Gastroesophageal sphincter (tissue), 4 donors: ENCODE measurements around the gene MAML3. TPM values are rescaled to one million over a fixed set of nuclear protein-coding genes. Genes with fewer than 3 reads are reported as not detected.
"Not testable (repeated sequence)": the region's sequence is repeated elsewhere in the genome, so short reads cannot be mapped to it uniquely, and the experiment has no call there.

ENCODE experiments used
- ATAC-seq: fragments of 150-250 bp; one replicate; pipeline ENCODE4 v1.9.1; 2016; ENCODE audit warnings: mild to moderate bottlenecking, moderate library complexity
- H3K27ac ChIP-seq, 4 donors: fragments of 200-600 bp; sonication (generic) in 3 of 4; 1 replicate in 3 of 4; 2 replicates in 1 of 4; pipeline ENCODE4 v1.5.1; 2016 to 2019
- H3K27me3 ChIP-seq: fragments of 200-600 bp; sonication (generic); one replicate; pipeline ENCODE4 v1.5.1; 2019
- H3K36me3 ChIP-seq, 2 donors: fragments of 200-600 bp; sonication (generic); one replicate each; pipeline ENCODE4 v1.5.1; 2019; ENCODE audit warnings: control low read depth in 1 of 2
- H3K4me1 ChIP-seq, 3 donors: fragments of 200-600 bp; sonication (generic); 1 replicate in 2 of 3; 2 replicates in 1 of 3; pipeline ENCODE4 v1.5.1; 2016 to 2019; ENCODE audit warnings: control low read depth in 2 of 3
- H3K4me3 ChIP-seq, 2 donors: fragments of 200-600 bp; sonication (generic); one replicate each; pipeline ENCODE4 v1.5.1; 2019; ENCODE audit warnings: mild to moderate bottlenecking in 1 of 2, moderate library complexity in 1 of 2
- H3K9me3 ChIP-seq, 3 donors: fragments of 200-600 bp; sonication (generic); one replicate each; pipeline ENCODE4 v1.5.1; 2017 to 2019; ENCODE audit warnings: control low read depth in 2 of 3
- EP300 ChIP-seq: sonication (generic); formaldehyde crosslinking; IDR thresholded peaks from one replicate; pipeline ENCODE4 v1.6.1; 2017; ENCODE audit warnings: antibody characterized with exemption, mild to moderate bottlenecking
- POLR2A ChIP-seq, 2 donors: fragments of 450-650 bp; IDR thresholded peaks; one replicate each; pipeline ENCODE4 v1.6.1; 2017; ENCODE audit warnings: antibody characterized with exemption in 2 of 2, mild to moderate bottlenecking in 2 of 2, moderate library complexity in 1 of 2
- POLR2AphosphoS5 ChIP-seq: sonication (generic); formaldehyde crosslinking; IDR thresholded peaks from one replicate; pipeline ENCODE4 v1.6.1; 2017; ENCODE audit warnings: antibody characterized with exemption
- WGBS, 2 donors: methylation state at CpG; one replicate each; pipeline ENCODE4 v1.1.5; 2018; ENCODE audit warnings: low coverage in 1 of 2; 5-methylcytosine and 5-hydroxymethylcytosine counted together
- total RNA-seq, 4 donors: library from RNA; depleted of rRNA; stranded (reverse); fragments of >200 nt; gene quantifications; one replicate each; pipeline ENCODE4 v1.1.0, GENCODE V29; 2016
- TF ChIP-seq, protein P1 (sequence below), 4 experiments: fragments of 200-600 bp in 2 of 4; fragments of 450-650 bp in 2 of 4; sonication (generic) in 1 of 4; IDR thresholded peaks; one replicate each; pipeline ENCODE4 v1.5.1; 2017 to 2019; ENCODE audit warnings: antibody characterized with exemption in 4 of 4, mild to moderate bottlenecking in 2 of 4, moderate library complexity in 2 of 4

Gene MAML3
- total RNA-seq, 4 donors from 2014 or later = 5.3 to 10.6 (median 9.3) TPM

DNA sequence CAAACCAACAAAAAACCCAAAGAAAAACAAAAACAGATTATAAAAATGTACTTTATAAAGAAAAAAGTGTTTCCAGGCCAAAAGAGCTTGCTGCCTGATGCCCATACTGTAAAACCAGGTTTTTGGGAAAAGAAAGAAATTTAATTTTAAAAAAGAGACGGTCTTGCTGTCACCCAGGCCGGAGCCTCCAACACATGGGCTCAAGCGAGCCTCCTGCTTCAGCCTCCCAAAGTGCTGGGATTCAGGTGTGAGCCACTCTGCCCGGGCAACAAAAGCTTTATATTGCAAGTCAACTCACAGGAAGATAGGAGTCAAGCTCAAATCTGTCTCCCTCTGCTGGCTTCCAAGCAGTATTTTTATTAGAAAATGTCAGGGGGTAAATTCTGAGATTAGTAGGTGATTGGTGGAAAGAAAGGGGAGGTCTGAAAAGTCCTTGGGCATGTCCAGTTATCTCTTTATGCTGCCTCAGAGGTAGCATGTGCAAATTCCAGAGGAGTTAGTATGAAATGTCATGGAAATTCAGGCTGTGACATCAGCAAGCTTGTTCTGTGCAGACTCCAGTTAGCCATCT is 449.0 kb downstream of the MAML3 start:
- H3K4me3 ChIP-seq = no peak overlapping the region
- H3K27ac ChIP-seq = no peak overlapping the region
- no peaks in the 10 kb centered on the region for H3K9me3 ChIP-seq
- H3K4me1 ChIP-seq = peaks cover 0 to 3% (median 0%) of the 10 kb centered on the region in 3 donors
- H3K27me3 ChIP-seq = no peaks in the 10 kb centered on the region
- H3K36me3 ChIP-seq = peaks cover 0 to 23% of the 10 kb centered on the region in 2 donors
- no peak for TF ChIP-seq POLR2AphosphoS5
- no peak for TF ChIP-seq EP300
- TF ChIP-seq POLR2A (IDR thresholded peaks at IDR 0.05) = no peak
- TF ChIP-seq, protein P1, sequence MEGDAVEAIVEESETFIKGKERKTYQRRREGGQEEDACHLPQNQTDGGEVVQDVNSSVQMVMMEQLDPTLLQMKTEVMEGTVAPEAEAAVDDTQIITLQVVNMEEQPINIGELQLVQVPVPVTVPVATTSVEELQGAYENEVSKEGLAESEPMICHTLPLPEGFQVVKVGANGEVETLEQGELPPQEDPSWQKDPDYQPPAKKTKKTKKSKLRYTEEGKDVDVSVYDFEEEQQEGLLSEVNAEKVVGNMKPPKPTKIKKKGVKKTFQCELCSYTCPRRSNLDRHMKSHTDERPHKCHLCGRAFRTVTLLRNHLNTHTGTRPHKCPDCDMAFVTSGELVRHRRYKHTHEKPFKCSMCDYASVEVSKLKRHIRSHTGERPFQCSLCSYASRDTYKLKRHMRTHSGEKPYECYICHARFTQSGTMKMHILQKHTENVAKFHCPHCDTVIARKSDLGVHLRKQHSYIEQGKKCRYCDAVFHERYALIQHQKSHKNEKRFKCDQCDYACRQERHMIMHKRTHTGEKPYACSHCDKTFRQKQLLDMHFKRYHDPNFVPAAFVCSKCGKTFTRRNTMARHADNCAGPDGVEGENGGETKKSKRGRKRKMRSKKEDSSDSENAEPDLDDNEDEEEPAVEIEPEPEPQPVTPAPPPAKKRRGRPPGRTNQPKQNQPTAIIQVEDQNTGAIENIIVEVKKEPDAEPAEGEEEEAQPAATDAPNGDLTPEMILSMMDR (IDR thresholded peaks at IDR 0.05) = no peak
- WGBS, 2 donors = 98% methylated on average over 4 of the region's 4 CpGs; no CpG with 5 or more reads in 1 of the 2 donors
- ATAC-seq = no peak

DNA sequence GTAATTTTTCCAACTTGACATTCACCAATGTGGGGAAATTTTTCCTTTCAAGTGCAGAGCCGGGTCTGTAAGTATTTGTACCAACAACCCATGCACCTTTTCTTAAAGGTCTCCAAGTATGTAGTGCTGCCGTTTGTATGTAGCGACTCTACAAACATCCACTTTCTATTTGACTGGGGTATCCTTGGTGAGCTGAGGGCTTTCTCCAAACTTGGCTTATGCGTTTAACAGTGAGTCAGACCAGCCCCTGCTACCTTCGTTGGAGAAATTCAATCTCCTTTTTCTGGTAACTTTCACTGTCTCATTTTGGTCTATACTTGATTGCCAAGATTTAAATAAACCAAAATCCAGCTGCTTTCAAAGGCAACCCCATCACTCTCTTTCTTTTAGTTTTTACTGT is 453.4 kb downstream of the MAML3 start:
- TF ChIP-seq EP300 = no peak
- TF ChIP-seq, protein P1 (IDR thresholded peaks at IDR 0.05) = no peak
- TF ChIP-seq POLR2A (IDR thresholded peaks at IDR 0.05) = no peak
- TF ChIP-seq POLR2AphosphoS5 = no peak
- 40% methylated on average over 3 to 5 of the region's 5 CpGs for WGBS, 2 donors
- Histone ChIP-seq H3K36me3 (peaks cover 0 to 42% of the 10 kb centered on the region in 2 donors), H3K4me3 (no peak overlapping the region), H3K27ac (no peak overlapping the region), H3K27me3 (no peaks in the 10 kb centered on the region), H3K9me3 (peaks cover 0 to 10% (median 0%) of the 10 kb centered on the region in 3 donors), H3K4me1 (no peaks in the 10 kb centered on the region)
- no peak for ATAC-seq

DNA sequence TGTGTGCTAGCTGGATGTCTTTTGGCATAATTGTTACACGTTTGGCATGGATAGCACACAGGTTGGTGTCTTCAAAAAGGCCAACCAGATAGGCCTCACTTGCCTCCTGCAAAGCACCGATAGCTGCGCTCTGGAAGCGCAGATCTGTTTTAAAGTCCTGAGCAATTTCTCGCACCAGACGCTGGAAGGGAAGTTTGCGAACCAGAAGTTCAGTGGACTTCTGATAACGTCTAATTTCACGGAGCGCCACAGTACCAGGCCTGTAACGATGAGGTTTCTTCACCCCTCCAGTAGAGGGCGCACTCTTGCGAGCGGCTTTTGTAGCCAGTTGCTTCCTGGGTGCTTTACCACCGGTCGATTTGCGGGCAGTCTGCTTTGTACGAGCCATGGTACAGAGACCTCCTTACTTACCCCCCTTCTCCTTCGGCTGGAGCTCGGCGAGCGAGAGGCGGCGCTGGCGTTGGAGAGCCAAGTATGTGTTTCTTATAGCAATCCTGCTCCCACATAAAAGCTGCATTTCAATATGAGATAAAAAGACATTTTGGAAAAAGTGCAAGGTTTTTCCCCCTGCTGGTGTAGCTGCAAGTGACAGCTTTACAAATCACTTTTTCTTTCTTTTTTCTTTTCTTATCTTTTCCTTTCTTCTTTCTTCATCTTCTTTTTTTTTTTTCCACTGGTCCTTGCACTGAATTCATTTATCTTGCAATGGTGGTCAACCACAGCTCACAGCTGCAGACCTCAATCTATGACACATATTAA is 455.6 kb downstream of the MAML3 start:
- H3K9me3 ChIP-seq, H3K4me3 ChIP-seq, ATAC-seq, H3K27ac ChIP-seq, H3K4me1 ChIP-seq, H3K27me3 ChIP-seq: not testable (repeated sequence)
- H3K36me3 ChIP-seq = peaks cover 0 to 27% of the 10 kb centered on the region in 2 donors
- WGBS, 2 donors = 79 to 92% methylated on average over 4 to 8 of the region's 25 CpGs

DNA sequence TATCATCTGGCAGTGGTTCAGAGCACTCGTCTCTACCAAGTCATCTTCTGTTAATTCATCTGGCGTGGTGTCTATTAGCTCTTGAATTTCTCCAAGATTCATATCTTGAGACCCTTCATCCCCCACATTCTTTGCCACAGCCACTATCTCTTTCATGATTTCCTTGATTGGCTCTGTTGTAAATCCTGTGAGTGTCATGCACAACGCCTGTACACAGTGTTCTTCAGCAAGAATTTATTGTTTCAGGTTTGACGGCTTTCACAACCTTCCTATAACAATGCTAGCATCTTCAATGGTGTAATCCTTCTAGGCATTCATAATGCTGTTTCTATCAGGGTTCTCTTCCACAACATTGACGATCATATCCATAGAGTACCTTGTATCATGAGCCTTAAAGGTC is 457.5 kb downstream of the MAML3 start:
- H3K9me3 ChIP-seq = peaks cover 0 to 10% (median 0%) of the 10 kb centered on the region in 3 donors
- H3K36me3 ChIP-seq = peaks cover 0 to 24% of the 10 kb centered on the region in 2 donors
- H3K27ac ChIP-seq = no peak overlapping the region
- TF ChIP-seq POLR2AphosphoS5 (no peak), EP300 (no peak), POLR2A (IDR thresholded peaks at IDR 0.05) (no peak)
- no peak overlapping the region for H3K4me3 ChIP-seq
- ATAC-seq = no peak
- H3K4me1 ChIP-seq = peaks cover 0 to 10% (median 0%) of the 10 kb centered on the region in 3 donors
- H3K27me3 ChIP-seq = no peaks in the 10 kb centered on the region
- WGBS, 2 donors = 86 to 95% methylated on average over 4 to 5 of the region's 5 CpGs

DNA sequence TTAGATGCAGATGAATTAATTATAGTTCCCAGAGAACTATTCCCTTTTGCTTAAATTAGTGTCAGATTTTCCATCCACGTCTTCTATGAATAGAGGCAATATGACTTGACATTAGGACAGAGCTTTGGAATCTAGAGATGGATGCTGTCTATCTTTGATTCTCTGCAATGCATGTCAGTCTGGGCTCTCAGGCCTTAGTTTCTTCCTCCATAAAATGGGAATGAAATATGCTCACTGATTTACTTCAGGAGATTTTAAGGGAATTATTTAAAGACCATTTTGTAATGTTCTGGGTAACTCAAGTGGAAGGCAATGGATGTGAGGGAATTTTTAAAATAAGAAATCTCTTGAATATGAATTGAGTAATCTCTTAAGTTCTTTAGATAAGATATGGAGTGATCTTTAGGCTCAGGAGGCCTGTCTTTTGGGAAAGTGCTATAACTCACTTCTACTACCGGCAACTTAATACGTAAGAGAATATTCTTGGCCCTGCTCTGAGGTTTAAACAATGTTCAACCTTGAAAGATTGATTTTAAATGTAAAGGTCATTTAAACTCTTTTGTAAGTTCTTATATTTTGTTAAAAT is 459.4 kb downstream of the MAML3 start:
- Histone ChIP-seq H3K27ac (no peak overlapping the region), H3K4me3 (no peak overlapping the region), H3K27me3 (no peaks in the 10 kb centered on the region), H3K36me3 (peaks cover 0 to 24% of the 10 kb centered on the region in 2 donors), H3K9me3 (peaks cover 0 to 10% (median 0%) of the 10 kb centered on the region in 3 donors), H3K4me1 (peaks cover 0 to 10% (median 0%) of the 10 kb centered on the region in 3 donors)
- no peak for TF ChIP-seq POLR2A (IDR thresholded peaks at IDR 0.05)
- TF ChIP-seq EP300 = no peak
- TF ChIP-seq POLR2AphosphoS5 = no peak
- TF ChIP-seq, protein P1 (IDR thresholded peaks at IDR 0.05) = no peak
- 63 to 67% methylated on average over 2 to 3 of the region's 3 CpGs for WGBS, 2 donors
- ATAC-seq = no peak
